Endothelial cell (in vitro differentiated cells): ENCODE data around the gene CIP2A. TPM values are rescaled to one million over a fixed set of nuclear protein-coding genes. Genes with fewer than 3 reads are reported as not detected.

Experiments
- DNase-seq: peaks from one replicate; pipeline ENCODE4 v3.0.0; 2021; ENCODE audit warnings: low spot score
- H3K27ac Mint-ChIP-seq: one replicate; pipeline ENCODE4 v1.8.0; 2021; ENCODE audit warnings: mixed read lengths, inconsistent platforms; ENCODE audit not compliant: unreplicated experiment
- H3K27me3 Mint-ChIP-seq: one replicate; pipeline ENCODE4 v1.8.0; 2021; ENCODE audit warnings: mild to moderate bottlenecking, moderate library complexity, mixed read lengths, inconsistent platforms; ENCODE audit not compliant: unreplicated experiment
- H3K36me3 Mint-ChIP-seq: one replicate; pipeline ENCODE4 v1.8.0; 2021; ENCODE audit warnings: mild to moderate bottlenecking, low read depth, mixed read lengths, inconsistent platforms; ENCODE audit not compliant: unreplicated experiment
- H3K4me1 Mint-ChIP-seq: one replicate; pipeline ENCODE4 v1.8.0; 2021; ENCODE audit warnings: mild to moderate bottlenecking, mixed read lengths, inconsistent platforms; ENCODE audit not compliant: unreplicated experiment
- H3K4me3 Mint-ChIP-seq: one replicate; pipeline ENCODE4 v1.8.0; 2021; ENCODE audit warnings: mild to moderate bottlenecking, mixed read lengths, inconsistent platforms; ENCODE audit not compliant: unreplicated experiment
- H3K9me3 Mint-ChIP-seq: one replicate; pipeline ENCODE4 v1.8.0; 2021; ENCODE audit warnings: mixed read lengths, inconsistent platforms; ENCODE audit not compliant: unreplicated experiment
- total RNA-seq: library from RNA; stranded (reverse); fragmentation: NEBNext Ultra II Directional; extraction: Animal tissue kit (Norgen Biotek cat#: 25700); gene quantifications from one replicate; pipeline ENCODE4 v1.2.1, GENCODE V29; 2021; ENCODE audit not compliant: unreplicated experiment
- TF ChIP-seq, protein P1 (sequence below): fragments of 200-600 bp; sonication (generic); IDR thresholded peaks from one replicate; pipeline ENCODE4 v1.5.0; 2021; ENCODE audit warnings: antibody characterized with exemption; ENCODE audit not compliant: unreplicated experiment

The CIP2A gene
- total RNA-seq, 1 donor from 2014 or later, result 13.3 TPM

GRCh38 chr3:108546692-108547091, 42.5 kb downstream of the CIP2A start:
- H3K4me1 Mint-ChIP-seq, result no peaks in the 10 kb centered on the region
- H3K4me3 Mint-ChIP-seq, result no peak overlapping the region
- no peak overlapping the region for H3K27ac Mint-ChIP-seq
- H3K9me3 Mint-ChIP-seq, result no peaks in the 10 kb centered on the region
- TF ChIP-seq, protein P1, sequence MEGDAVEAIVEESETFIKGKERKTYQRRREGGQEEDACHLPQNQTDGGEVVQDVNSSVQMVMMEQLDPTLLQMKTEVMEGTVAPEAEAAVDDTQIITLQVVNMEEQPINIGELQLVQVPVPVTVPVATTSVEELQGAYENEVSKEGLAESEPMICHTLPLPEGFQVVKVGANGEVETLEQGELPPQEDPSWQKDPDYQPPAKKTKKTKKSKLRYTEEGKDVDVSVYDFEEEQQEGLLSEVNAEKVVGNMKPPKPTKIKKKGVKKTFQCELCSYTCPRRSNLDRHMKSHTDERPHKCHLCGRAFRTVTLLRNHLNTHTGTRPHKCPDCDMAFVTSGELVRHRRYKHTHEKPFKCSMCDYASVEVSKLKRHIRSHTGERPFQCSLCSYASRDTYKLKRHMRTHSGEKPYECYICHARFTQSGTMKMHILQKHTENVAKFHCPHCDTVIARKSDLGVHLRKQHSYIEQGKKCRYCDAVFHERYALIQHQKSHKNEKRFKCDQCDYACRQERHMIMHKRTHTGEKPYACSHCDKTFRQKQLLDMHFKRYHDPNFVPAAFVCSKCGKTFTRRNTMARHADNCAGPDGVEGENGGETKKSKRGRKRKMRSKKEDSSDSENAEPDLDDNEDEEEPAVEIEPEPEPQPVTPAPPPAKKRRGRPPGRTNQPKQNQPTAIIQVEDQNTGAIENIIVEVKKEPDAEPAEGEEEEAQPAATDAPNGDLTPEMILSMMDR, result no peak
- H3K36me3 Mint-ChIP-seq, result no peaks in the 10 kb centered on the region
- no peaks in the 10 kb centered on the region for H3K27me3 Mint-ChIP-seq
- no peak for DNase-seq

DNA sequence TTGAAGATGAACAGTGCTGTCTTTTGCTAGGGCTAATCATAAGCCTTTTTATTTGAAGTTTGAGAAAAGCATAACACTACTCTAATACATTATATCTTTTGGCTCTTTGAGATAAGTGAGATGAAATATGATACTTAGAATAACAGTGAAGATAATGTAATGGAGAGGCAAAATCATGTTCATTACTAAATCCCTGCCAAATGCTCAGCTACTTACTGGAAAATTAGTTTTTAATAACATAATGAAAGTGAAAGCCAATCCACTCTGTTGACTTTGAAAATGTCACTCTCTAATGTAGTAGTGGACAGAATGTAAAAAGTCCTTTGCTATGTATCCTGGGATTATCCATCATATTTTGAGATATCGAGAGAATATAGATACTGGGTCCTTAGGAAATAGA, 43.0 kb downstream of the CIP2A start:
- H3K36me3 Mint-ChIP-seq, result no peaks in the 10 kb centered on the region
- H3K27me3 Mint-ChIP-seq, result no peaks in the 10 kb centered on the region
- H3K9me3 Mint-ChIP-seq, result no peaks in the 10 kb centered on the region
- no peak for DNase-seq
- TF ChIP-seq, protein P1, result no peak
- no peak overlapping the region for H3K4me3 Mint-ChIP-seq
- no peaks in the 10 kb centered on the region for H3K4me1 Mint-ChIP-seq
- no peak overlapping the region for H3K27ac Mint-ChIP-seq

DNA sequence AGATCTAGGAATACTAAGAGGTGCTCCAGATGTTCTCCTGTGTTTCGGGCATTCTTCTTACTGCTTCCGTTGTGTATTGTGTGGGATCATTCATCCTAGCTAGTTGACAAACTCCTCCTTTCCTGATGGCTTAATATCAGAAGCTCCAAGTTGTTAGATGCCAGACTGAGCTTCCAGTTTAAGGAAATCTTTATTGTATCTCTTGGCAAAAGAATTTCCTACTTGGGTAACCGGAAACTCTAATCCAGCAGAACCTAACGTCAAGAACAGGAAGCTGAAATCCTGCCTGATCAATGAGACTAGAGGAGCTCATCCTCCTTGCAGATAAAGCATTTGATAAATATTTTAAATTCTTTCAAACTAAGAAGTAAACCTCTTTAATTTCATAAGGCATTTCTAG, 51.2 kb downstream of the CIP2A start:
- Mint-ChIP-seq H3K36me3 (no peaks in the 10 kb centered on the region), H3K4me1 (peaks cover 25% of the 10 kb centered on the region), H3K27me3 (peaks cover 3% of the 10 kb centered on the region), H3K9me3 (no peaks in the 10 kb centered on the region), H3K27ac (peak overlapping the region; percentile 94), H3K4me3 (no peak overlapping the region)
- TF ChIP-seq, protein P1, result no peak
- DNase-seq, result no peak

DNA sequence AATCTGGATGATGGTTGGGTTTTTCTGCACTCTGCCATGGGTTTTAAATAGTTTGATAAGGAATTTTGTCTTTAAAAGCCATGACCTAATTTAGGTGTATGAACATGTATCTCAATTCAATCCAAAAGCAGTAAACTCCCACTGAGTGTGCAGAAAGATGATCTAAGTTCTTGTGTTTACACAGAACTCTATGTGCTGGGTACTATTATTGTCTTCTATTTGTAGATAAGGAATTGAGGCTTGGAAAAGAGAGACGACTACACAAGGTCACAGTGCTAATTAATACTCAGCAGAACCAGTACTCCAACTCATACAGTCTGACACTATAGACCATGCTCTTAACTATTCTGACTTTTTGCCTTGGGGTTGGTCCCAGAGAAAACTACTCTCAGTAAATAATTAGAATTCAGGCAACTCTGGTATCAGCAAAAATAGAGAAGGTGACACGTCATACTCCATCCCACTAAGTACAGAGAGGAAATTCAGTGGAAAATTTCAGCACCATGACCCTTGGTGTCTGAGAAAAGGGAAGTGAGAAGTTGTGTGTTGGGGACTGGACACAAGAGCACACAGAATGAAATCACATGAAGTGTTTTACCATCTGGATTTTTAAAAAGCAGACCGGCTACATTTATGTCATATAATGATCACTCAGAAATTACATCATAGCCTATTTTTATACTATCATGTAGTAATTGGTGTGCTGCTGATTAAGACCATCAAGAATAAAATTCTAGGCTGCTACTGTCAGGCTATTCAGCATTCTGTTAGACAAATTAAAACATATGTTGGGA, 60.6 kb downstream of the CIP2A start:
- Mint-ChIP-seq H3K4me3 (no peak overlapping the region), H3K36me3 (no peaks in the 10 kb centered on the region), H3K27me3 (no peaks in the 10 kb centered on the region), H3K4me1 (peaks cover 4% of the 10 kb centered on the region), H3K9me3 (no peaks in the 10 kb centered on the region), H3K27ac (no peak overlapping the region)
- no peak for DNase-seq
- TF ChIP-seq, protein P1, result no peak

DNA sequence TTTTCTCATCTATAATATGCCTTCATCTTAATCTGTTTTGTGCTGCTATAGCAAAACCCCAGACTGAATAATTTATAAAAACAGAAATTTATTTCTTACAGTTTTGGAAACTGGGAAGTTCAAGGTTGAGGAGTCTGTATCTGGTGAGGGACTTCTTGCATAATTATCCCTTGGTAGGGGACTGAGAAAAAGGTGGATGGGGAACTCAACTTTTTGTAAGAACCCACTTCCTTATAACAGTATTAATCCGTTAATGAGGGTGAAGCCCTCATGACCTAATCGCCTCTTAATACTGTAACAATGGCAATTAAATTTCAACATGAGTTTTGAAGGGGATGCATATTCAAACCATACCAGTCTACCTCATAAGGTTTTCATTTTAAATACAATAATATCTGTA, 61.4 kb downstream of the CIP2A start:
- TF ChIP-seq, protein P1, result no peak
- Mint-ChIP-seq H3K27ac (no peak overlapping the region), H3K4me3 (no peak overlapping the region), H3K9me3 (no peaks in the 10 kb centered on the region), H3K36me3 (no peaks in the 10 kb centered on the region), H3K27me3 (no peaks in the 10 kb centered on the region), H3K4me1 (peaks cover 4% of the 10 kb centered on the region)
- DNase-seq, result no peak
